H1 (cell line): Measurements from ENCODE around the gene CHST2. TPM values are rescaled to one million over a fixed set of nuclear protein-coding genes. Genes with fewer than 3 reads are reported as not detected.

Source experiments
- CTCF ChIA-PET: fragments of 300-600 bp; sonication (Branson Sonifier 250); formaldehyde crosslinking; loops from one replicate; lab custom pipeline; 2021; ENCODE audit not compliant: partially characterized antibody; lab: Charles Lee
- POLR2A ChIA-PET: fragments of 300-600 bp; sonication (Branson Sonifier 250); formaldehyde crosslinking; loops from one replicate; lab custom pipeline; 2021; ENCODE audit warnings: inconsistent platforms; ENCODE audit not compliant: partially characterized antibody; lab: Charles Lee
- DNase-seq, 2 experiments: peaks; one replicate each; pipeline versions ENCODE4 v3.0.0 to v3.0.0-alpha.2; 2010 to 2022; ENCODE audit warnings: low spot score in 2 of 2, low read depth in 1 of 2, mixed read lengths in 1 of 2
- FAIRE-seq: peaks from 2 replicates; lab custom pipeline; 2011; peaks lifted over from hg19 to GRCh38; lab: Jason Lieb, UNC
- H2AFZ ChIP-seq: 2 replicates; pipeline ENCODE4 v1.8.1; 2012; ENCODE audit warnings: low read length, inconsistent platforms
- H2AK5ac ChIP-seq: 2 replicates; pipeline ENCODE4 v1.6.1; 2013; ENCODE audit warnings: low read depth, low read length
- H2BK120ac ChIP-seq: replicated peaks from 2 replicates; pipeline ENCODE3; 2013; ENCODE audit warnings: low read depth, low read length, inconsistent platforms
- H2BK12ac ChIP-seq: 2 replicates; pipeline ENCODE4 v1.6.1; 2013; ENCODE audit warnings: low read depth, low read length
- H2BK15ac ChIP-seq: 2 replicates; pipeline ENCODE4 v1.6.1; 2013; ENCODE audit warnings: low read length
- H2BK20ac ChIP-seq: 2 replicates; pipeline ENCODE4 v1.6.1; 2013; ENCODE audit warnings: low read length
- H2BK5ac ChIP-seq: 2 replicates; pipeline ENCODE4 v1.6.1; 2013; ENCODE audit warnings: low read depth, low read length
- H3K14ac ChIP-seq: 2 replicates; pipeline ENCODE4 v1.6.1; 2013; ENCODE audit warnings: inconsistent platforms; ENCODE audit not compliant: insufficient read length
- H3K18ac ChIP-seq: 2 replicates; pipeline ENCODE4 v1.6.1; 2013; ENCODE audit warnings: low read length; ENCODE audit errors: extremely low read depth
- H3K23ac ChIP-seq: 2 replicates; pipeline ENCODE4 v1.6.1; 2013; ENCODE audit warnings: inconsistent platforms; ENCODE audit not compliant: insufficient read length
- H3K23me2 ChIP-seq: 2 replicates; pipeline ENCODE4 v1.6.1; 2013; ENCODE audit warnings: low read depth, low read length
- H3K27ac ChIP-seq: 2 replicates; pipeline ENCODE4 v1.6.1; 2011; ENCODE audit warnings: low read depth, low read length, inconsistent platforms
- H3K27me3 ChIP-seq, 4 experiments: replicated peaks in 1 of 4; 1 replicate in 1 of 4; 2 replicates in 3 of 4; pipeline versions ENCODE4 v1.6.1 to v1.8.1; 2011 to 2013; ENCODE audit warnings: low read length in 3 of 4, mild to moderate bottlenecking in 3 of 4, inconsistent platforms in 2 of 4, mixed read lengths in 2 of 4, moderate library complexity in 1 of 4; ENCODE audit not compliant: control insufficient read depth in 3 of 4, insufficient read depth in 3 of 4; ENCODE audit errors: extremely low read depth in 1 of 4
- H3K36me3 ChIP-seq, 4 experiments: 2 replicates each; pipeline versions ENCODE4 v1.6.1 to v1.8.1; 2011 to 2013; ENCODE audit warnings: mild to moderate bottlenecking in 4 of 4, low read length in 3 of 4, moderate library complexity in 2 of 4, control low read depth in 1 of 4, inconsistent platforms in 1 of 4; ENCODE audit not compliant: insufficient read depth in 4 of 4, control insufficient read depth in 2 of 4
- H3K4ac ChIP-seq: replicated peaks from 2 replicates; pipeline ENCODE3; 2013; ENCODE audit warnings: low read length, low read depth, mixed read lengths, inconsistent platforms; ENCODE audit not compliant: insufficient read length
- H3K4me1 ChIP-seq, 4 experiments: replicated peaks in 1 of 4; 1 replicate in 1 of 4; 2 replicates in 3 of 4; pipeline versions ENCODE4 v1.6.1 to v1.8.1; 2011 to 2013; ENCODE audit warnings: low read length in 3 of 4, inconsistent platforms in 2 of 4, mixed read lengths in 1 of 4; ENCODE audit not compliant: insufficient read depth in 4 of 4, control insufficient read depth in 3 of 4
- H3K4me2 ChIP-seq, 2 experiments: 2 replicates each; pipeline versions ENCODE4 v1.6.1 to v1.8.1; 2011 to 2013; ENCODE audit warnings: low read depth in 2 of 2, low read length in 2 of 2, control low read depth in 1 of 2, inconsistent platforms in 1 of 2, mild to moderate bottlenecking in 1 of 2; ENCODE audit not compliant: insufficient read depth in 1 of 2
- H3K4me3 ChIP-seq, 4 experiments: fragments of 200-600, 300-600 bp in 1 of 4; sonication (generic), shearing (Covaris generic), sonication (Bioruptor Twin) in 1 of 4; 2 replicates each; pipeline versions ENCODE4 v1.5.1 to v1.8.1; 2011 to 2016; ENCODE audit warnings: low read length in 4 of 4, low read depth in 3 of 4, control low read depth in 2 of 4, inconsistent platforms in 2 of 4, mild to moderate bottlenecking in 2 of 4, mixed read lengths in 1 of 4, moderate library complexity in 1 of 4; ENCODE audit not compliant: insufficient read depth in 2 of 4; ENCODE audit errors: extremely low read depth in 1 of 4
- H3K56ac ChIP-seq: replicated peaks from 2 replicates; pipeline ENCODE3; 2013; ENCODE audit warnings: low read depth, mild to moderate bottlenecking, mixed read lengths, low read length, inconsistent platforms; ENCODE audit not compliant: insufficient read length
- H3K79me1 ChIP-seq: 2 replicates; pipeline ENCODE4 v1.6.1; 2013; ENCODE audit warnings: low read depth, low read length, control low read depth
- H3K79me2 ChIP-seq, 2 experiments: 2 replicates each; pipeline versions ENCODE4 v1.6.1 to v1.8.1; 2012 to 2013; ENCODE audit warnings: low read length in 2 of 2, mild to moderate bottlenecking in 2 of 2, inconsistent platforms in 1 of 2; ENCODE audit not compliant: insufficient read depth in 2 of 2, control insufficient read depth in 1 of 2
- H3K9ac ChIP-seq, 4 experiments: replicated peaks in 1 of 4; 1 replicate in 1 of 4; 2 replicates in 3 of 4; pipeline versions ENCODE4 v1.6.1 to v1.8.1; 2011 to 2013; ENCODE audit warnings: low read depth in 3 of 4, low read length in 3 of 4, control low read depth in 2 of 4, mild to moderate bottlenecking in 2 of 4, moderate library complexity in 2 of 4, inconsistent platforms in 1 of 4; ENCODE audit errors: extremely low read depth in 1 of 4
- H3K9me3 ChIP-seq, 2 experiments: 2 replicates each; pipeline versions ENCODE4 v1.6.1 to v1.8.1; 2012 to 2013; ENCODE audit warnings: mild to moderate bottlenecking in 2 of 2, moderate library complexity in 2 of 2, control low read depth in 1 of 2, inconsistent platforms in 1 of 2, low read depth in 1 of 2, low read length in 1 of 2, mixed read lengths in 1 of 2; ENCODE audit not compliant: insufficient read depth in 2 of 2
- H4K20me1 ChIP-seq, 2 experiments: replicated peaks in 1 of 2; 2 replicates each; pipeline versions ENCODE3 to v1.8.1; 2011 to 2013; ENCODE audit warnings: inconsistent platforms in 2 of 2, low read length in 2 of 2, mild to moderate bottlenecking in 1 of 2; ENCODE audit not compliant: insufficient read depth in 2 of 2, control insufficient read depth in 1 of 2
- H4K5ac ChIP-seq: 2 replicates; pipeline ENCODE4 v1.6.1; 2013; ENCODE audit warnings: low read length, low read depth, mixed read lengths, inconsistent platforms; ENCODE audit not compliant: insufficient read length
- H4K8ac ChIP-seq: 2 replicates; pipeline ENCODE4 v1.8.0; 2013; ENCODE audit warnings: mild to moderate bottlenecking, moderate library complexity, low read length, inconsistent platforms; ENCODE audit not compliant: insufficient read depth; ENCODE audit errors: extremely low read depth
- H4K91ac ChIP-seq: replicated peaks from 2 replicates; pipeline ENCODE3; 2013; ENCODE audit warnings: low read length, mixed read lengths, inconsistent platforms; ENCODE audit not compliant: insufficient read length
- ATF2 ChIP-seq: IDR thresholded peaks from 2 replicates; pipeline ENCODE4 v1.6.1; 2012; ENCODE audit warnings: low read length, inconsistent platforms
- BCL11A ChIP-seq, 2 experiments: IDR thresholded peaks; one replicate each; pipeline ENCODE4 v1.6.1; 2011; ENCODE audit warnings: low read depth in 2 of 2, low read length in 2 of 2, mild to moderate bottlenecking in 2 of 2
- CBX5 ChIP-seq: fragments of 300-800, 300-1000 bp; sonication (generic); IDR thresholded peaks from 2 replicates; pipeline ENCODE4 v1.7.1; 2016; ENCODE audit warnings: antibody characterized with exemption, low read length, low read depth
- CHD1 ChIP-seq: IDR thresholded peaks from 2 replicates; pipeline ENCODE4 v1.6.1; 2012; ENCODE audit warnings: low read depth, low read length, improper control_type of control experiment
- E2F6 ChIP-seq: IDR thresholded peaks from 2 replicates; pipeline ENCODE4 v1.6.1; 2012; ENCODE audit warnings: inconsistent platforms
- GTF2F1 ChIP-seq: IDR thresholded peaks from 2 replicates; pipeline ENCODE4 v1.6.1; 2012; ENCODE audit warnings: low read depth, low read length, improper control_type of control experiment, borderline replicate concordance
- POU5F1 ChIP-seq: IDR thresholded peaks from 2 replicates; pipeline ENCODE4 v1.6.1; 2011; ENCODE audit warnings: low read depth, mild to moderate bottlenecking, low read length, moderate library complexity
- RNF2 ChIP-seq: fragments of 200-900, 300-1000 bp; sonication (generic); IDR thresholded peaks from 2 replicates; pipeline ENCODE4 v1.7.1; 2016; ENCODE audit warnings: borderline replicate concordance, low read depth, mild to moderate bottlenecking, antibody characterized with exemption, low read length; ENCODE audit not compliant: poor library complexity, severe bottlenecking; ENCODE audit errors: missing control alignments
- TAF1 ChIP-seq: IDR thresholded peaks from 2 replicates; pipeline ENCODE4 v1.6.1; 2011; ENCODE audit warnings: mild to moderate bottlenecking, low read depth, low read length
- USF2 ChIP-seq: IDR thresholded peaks from 2 replicates; pipeline ENCODE4 v1.6.1; 2011; ENCODE audit warnings: low read length, improper control_type of control experiment
- WGBS, 2 experiments: shearing (Covaris generic) in 1 of 2; methylation state at CpG; one replicate each; pipeline versions ENCODE4 v1.1.6 to v1.1.7; 2013 to 2015; ENCODE audit warnings: low lambda C conversion rate in 2 of 2, mixed read lengths in 2 of 2, inconsistent platforms in 1 of 2, low coverage in 1 of 2, missing lambda C conversion rate in 1 of 2; ENCODE audit not compliant: insufficient replicate concordance in 2 of 2, insufficient coverage in 1 of 2, insufficient read length in 1 of 2; ENCODE audit errors: extremely low coverage in 1 of 2, missing lambda C conversion rate in 1 of 2; 5-methylcytosine and 5-hydroxymethylcytosine counted together
- polyA plus RNA-seq, 7 experiments: library from polyadenylated mRNA; depleted of rRNA in 3 of 7; stranded (reverse) in 5 of 7; unstranded in 2 of 7; fragments of >200 nt in 5 of 7; fragments of 200-250 nt in 2 of 7; gene quantifications; 1 replicate in 5 of 7; 2 replicates in 1 of 7; 4 replicates in 1 of 7; pipeline versions ENCODE4 v1.2.1 to v1.2.3, GENCODE V29; 2011 to 2013; ENCODE audit warnings: missing spikeins in 2 of 7, mixed read lengths in 2 of 7
- total RNA-seq: library from RNA; stranded (reverse); fragmentation: NEBNext Ultra II Directional; extraction: Animal tissue kit (Norgen Biotek cat#: 25700); gene quantifications from 2 replicates; pipeline ENCODE4 v1.2.1, GENCODE V29; 2021

Gene CHST2
- total and polyA plus RNA-seq, 2 of the 8 experiments (the other 6 are each of a cell fraction or from before 2014, with no cell fraction given), result 3.2 to 15.1 TPM

- no peak overlapping the region for H3K4me2 ChIP-seq
- no peak overlapping the region for H3K4ac ChIP-seq
- H2BK20ac ChIP-seq, result no peak overlapping the region
- H3K18ac ChIP-seq, result no peak overlapping the region
- ChIA-PET POLR2A (interaction anchor here (0.6 kb wide), 1 partner anchor 23 kb away, joined by 3 read pairs; no protein-coding TSS in a partner anchor), CTCF (interaction anchor here (0.7 to 1.3 kb wide), 4 partner anchors 10 to 26 kb away, joined by 3 to 5 read pairs (median 4); no protein-coding TSS in a partner anchor)
- H3K4me1 ChIP-seq, result no peaks in the 10 kb centered on the region; a peak in 1 of 7 replicates
- H4K5ac ChIP-seq, result no peak overlapping the region
- FAIRE-seq (no peak), DNase-seq (no peak)
- H2BK120ac ChIP-seq, result no peak overlapping the region
- WGBS, 2 experiments, result 85% methylated on average over 11 of the region's 11 CpGs; no CpG with 5 or more reads in 1 of the 2 experiments
- H4K8ac ChIP-seq, result no peak overlapping the region
- H3K79me2 ChIP-seq, result no peaks in the 10 kb centered on the region
- no peaks in the 10 kb centered on the region; a peak in 1 of 7 replicates for H3K27me3 ChIP-seq
- H3K23ac ChIP-seq, result no peak overlapping the region
- H3K4me3 ChIP-seq, result no peak overlapping the region
- no peak overlapping the region for H2BK15ac ChIP-seq
- H4K20me1 ChIP-seq, result no peaks in the 10 kb centered on the region
- H2BK12ac ChIP-seq, result no peak overlapping the region
- H3K36me3 ChIP-seq, result no peaks in the 10 kb centered on the region
- no peak overlapping the region for H4K91ac ChIP-seq
- H2BK5ac ChIP-seq, result no peak overlapping the region
- no peak overlapping the region for H2AK5ac ChIP-seq
- H2AFZ ChIP-seq, result no peak overlapping the region
- no peaks in the 10 kb centered on the region for H3K9me3 ChIP-seq
- H3K27ac ChIP-seq, result no peak overlapping the region
- H3K9ac ChIP-seq, result no peak overlapping the region
- no peaks in the 10 kb centered on the region for H3K23me2 ChIP-seq
- H3K79me1 ChIP-seq, result no peaks in the 10 kb centered on the region
- H3K56ac ChIP-seq, result no peak overlapping the region
- H3K14ac ChIP-seq, result no peak overlapping the region
- no peak for TF ChIP-seq ATF2
- no peak for TF ChIP-seq E2F6
- TF ChIP-seq RNF2, result no peak
- TF ChIP-seq CBX5, result no peak
- TF ChIP-seq USF2, result no peak
- TF ChIP-seq POU5F1, result no peak
- no peak for TF ChIP-seq GTF2F1
- no peak for TF ChIP-seq CHD1
- TF ChIP-seq TAF1, result no peak
- no peak for TF ChIP-seq BCL11A (IDR thresholded peaks at IDR 0.05; ENCODE audit: low read depth in 2 of 2, low read length in 2 of 2)
- TF ChIP-seq, all 59 proteins: peak for 0
These were observed 40.9 kb downstream of the CHST2 start for GRCh38 chr3:143160437-143160836.
